Skin of body (tissue), 2 donors: ENCODE results near the gene AHNAK. TPM values are rescaled to one million over a fixed set of nuclear protein-coding genes. Genes with fewer than 3 reads are reported as not detected.

Experiments used
- DNase-seq: peaks from one replicate; lab custom pipeline; 2025; lab: John Stamatoyannopoulos, UW
- total RNA-seq: library from RNA; depleted of rRNA; stranded (reverse); fragments of >200 nt; gene quantifications from one replicate; pipeline ENCODE4 v1.2.3, GENCODE V29; 2014

AHNAK gene
- total RNA-seq, 1 donor from 2014 or later: 567 TPM

DNA sequence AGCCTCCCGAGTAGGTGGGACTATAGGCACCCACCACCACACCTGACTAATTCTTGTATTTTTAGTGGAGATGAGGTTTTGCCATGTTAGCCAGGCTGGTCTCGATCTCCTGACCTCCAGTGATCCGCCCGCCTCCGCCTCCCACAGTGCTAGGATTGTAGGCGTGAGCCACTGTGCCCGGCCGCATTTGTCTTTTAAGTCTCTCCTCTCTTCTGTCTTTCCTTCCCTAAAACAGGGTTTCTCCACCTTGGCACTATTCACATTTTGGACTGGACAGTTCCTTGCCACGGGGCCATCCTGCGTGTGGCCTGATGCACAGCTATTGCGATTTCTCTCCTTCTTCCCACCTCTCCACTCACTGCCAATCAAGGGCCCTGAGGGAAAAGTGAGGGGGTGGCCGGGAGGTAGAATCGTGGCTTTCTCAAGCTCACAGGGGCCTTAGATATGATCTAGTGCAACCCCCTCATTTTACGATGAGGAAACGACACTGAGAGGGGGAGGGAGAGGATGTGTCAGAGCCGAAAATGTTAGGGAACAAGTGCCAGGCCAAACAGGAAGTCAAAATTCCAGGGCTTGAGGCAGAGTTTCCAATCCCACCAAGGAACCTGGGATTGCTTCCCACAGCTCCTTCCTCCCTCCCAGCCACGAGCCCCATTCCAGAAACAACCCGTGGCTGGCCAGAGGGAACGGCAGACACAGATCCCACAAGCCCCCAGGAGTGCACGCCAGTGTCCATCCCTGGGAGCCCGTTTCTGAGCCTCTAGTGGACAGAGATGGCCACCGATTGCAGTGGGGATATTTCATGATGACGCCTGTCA is 106.6 kb downstream of the AHNAK start:
- DNase-seq: peak; percentile 79

DNA sequence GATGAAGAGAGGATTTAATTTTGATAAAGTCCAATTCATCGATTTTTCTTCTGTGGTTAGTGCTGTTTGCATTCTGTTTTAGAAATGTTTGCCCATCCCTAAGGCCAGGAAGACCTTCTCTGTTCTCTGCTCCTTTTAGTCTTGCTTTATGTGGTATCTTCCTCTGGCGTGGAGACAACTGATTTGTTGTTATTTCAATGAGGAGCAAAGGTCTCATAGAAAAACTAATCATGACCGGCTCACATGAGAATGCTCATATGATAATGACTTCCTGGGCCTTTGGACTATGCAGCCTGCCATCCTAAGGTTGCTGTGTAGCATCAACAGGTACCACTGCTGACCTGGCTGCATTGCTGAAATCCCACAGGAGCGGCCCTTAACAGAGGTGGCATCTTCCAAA is 108.0 kb downstream of the AHNAK start:
- no peak for DNase-seq

DNA sequence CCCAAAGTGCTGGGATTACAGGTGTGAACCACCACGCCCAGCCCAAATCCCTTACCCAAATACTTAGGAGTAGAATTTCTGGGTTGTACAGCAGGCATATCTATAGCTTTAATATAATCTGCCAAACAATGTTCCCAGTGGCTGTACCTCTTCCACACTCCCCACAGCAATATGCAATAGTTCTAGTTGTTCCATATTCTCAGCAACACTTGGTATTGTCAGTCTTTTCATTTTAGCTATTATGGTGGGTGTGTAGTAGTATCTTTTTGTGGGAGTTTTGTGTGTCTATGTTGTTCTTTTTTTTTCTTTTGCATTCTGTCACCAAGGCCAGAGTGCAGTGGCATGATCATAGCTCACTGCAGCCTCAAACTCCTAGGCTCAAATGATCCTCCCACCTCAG is 109.0 kb downstream of the AHNAK start:
- DNase-seq: no peak

- peak; percentile 19 for DNase-seq
Observed at GRCh38 chr11:62435846-62436660, 110.6 kb downstream of the AHNAK start.

- DNase-seq: no peak
Observed at GRCh38 chr11:62433904-62434276, 112.7 kb downstream of the AHNAK start.

DNA sequence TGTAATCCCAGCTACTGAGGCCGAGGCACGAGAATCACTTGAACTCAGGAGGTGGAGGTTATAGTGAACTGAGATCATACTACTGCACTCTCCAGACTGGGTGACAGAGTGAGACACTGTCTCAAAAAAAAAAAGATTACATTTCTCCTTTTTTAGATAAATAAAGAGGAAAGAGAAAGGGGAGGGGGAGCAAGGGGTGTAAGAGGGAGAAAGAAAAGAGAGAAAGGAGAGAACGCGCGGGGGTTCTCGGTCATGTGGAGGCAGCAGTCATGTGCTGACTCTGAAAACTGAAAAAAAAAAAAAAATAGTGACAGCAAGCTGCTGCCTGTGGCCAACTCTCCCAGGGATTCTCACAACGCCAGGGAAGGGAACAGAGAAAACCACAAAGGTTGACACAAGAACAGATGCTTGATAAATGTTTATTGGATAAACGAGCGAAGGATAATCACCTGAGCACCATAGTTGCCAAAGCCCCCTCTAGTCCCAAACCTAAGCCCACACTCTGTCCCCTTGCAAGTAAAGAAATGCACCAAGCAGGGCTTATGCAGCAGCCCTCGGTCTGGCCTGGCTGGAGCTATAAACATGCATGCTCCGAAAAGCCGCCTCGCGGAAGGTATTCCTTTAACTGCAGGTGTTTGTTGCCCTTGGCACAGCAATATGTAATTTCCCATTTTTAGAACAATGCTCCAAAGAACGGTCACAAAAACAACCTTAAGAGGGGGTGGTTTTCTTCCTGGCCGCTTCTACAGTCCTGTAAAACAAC is 113.3 kb downstream of the AHNAK start:
- DNase-seq: no peak

- no peak for DNase-seq
Observed at GRCh38 chr11:62432695-62433094, 113.9 kb downstream of the AHNAK start.

- DNase-seq: peak; percentile 59
Observed at GRCh38 chr11:62431171-62431901, 115.3 kb downstream of the AHNAK start.

DNA sequence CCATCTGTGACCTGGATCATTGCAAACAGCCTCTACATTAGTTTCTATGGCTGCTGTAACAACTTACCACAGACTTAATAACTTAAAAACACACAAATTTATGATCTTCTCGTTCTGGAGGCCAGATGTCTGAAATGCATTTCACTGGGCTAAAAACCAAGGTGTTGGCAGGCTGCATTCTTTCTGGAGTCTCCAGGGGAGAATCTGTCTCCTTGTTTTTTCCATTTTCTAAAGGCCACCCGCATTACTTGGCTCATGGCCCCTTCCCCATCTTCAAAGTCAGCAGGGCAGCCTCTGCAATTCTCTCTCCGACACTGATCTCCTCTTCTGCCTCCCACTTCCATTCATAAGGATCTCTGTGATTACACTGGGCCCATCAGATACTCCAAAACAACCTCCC is 116.2 kb downstream of the AHNAK start:
- DNase-seq: peak; percentile 80

GRCh38 chr11:62428871-62429560 is 117.6 kb downstream of the AHNAK start:
- DNase-seq: no peak

DNA sequence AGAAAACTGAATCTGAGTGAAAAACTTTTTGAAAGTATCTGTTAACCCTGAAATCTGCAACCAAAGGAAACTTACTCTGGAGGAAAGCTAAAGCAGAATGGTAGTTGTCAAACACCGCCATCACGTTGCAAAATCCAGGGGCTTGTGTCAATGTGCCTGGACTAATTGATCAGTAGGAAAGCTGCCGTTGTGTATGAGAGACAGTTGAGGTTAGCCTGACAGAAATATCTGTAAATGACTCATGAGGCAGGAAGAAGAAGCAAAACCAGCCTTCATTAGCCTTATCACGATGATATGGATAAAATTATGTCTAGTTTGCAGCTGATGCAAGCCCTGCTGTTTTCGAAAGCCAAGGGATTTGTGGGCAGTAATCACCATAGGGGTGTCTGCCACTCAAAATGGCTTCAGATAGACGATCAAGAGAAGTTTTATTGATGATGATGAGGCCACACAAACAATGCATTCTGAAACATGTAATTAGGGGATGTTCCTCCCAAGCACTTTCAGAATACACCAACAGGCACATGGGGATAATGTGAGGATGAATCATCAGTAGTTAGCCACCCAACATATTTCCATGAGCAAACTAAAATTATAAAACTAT is 118.9 kb downstream of the AHNAK start:
- DNase-seq: peak; percentile 16

DNA sequence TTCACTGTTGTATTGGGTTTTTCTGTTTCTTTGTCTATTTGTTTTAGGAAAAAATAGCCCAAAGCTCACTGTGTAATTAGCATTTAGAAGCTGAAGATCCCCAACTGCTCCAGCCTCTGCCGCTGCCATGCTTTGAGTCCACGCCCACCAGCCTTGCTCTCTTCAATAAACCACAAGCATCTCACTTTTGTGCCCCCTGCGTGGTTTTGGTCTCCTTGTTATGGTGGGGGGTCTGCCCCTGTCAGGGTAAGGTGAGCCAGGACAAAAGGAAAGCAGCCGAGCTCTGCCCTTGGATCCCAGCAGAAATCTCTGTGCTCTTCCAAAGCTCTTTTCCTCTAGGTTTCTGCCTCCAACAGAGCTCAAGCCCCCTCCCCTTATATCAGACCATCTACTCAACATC is 123.6 kb downstream of the AHNAK start:
- DNase-seq: no peak

GRCh38 chr11:62421996-62422395 is 124.6 kb downstream of the AHNAK start:
- DNase-seq: no peak

- no peak for DNase-seq
Observed at GRCh38 chr11:62420882-62421281, 125.7 kb downstream of the AHNAK start.

- DNase-seq: peak; percentile 44
Observed at GRCh38 chr11:62419943-62420342, 126.7 kb downstream of the AHNAK start.

DNA sequence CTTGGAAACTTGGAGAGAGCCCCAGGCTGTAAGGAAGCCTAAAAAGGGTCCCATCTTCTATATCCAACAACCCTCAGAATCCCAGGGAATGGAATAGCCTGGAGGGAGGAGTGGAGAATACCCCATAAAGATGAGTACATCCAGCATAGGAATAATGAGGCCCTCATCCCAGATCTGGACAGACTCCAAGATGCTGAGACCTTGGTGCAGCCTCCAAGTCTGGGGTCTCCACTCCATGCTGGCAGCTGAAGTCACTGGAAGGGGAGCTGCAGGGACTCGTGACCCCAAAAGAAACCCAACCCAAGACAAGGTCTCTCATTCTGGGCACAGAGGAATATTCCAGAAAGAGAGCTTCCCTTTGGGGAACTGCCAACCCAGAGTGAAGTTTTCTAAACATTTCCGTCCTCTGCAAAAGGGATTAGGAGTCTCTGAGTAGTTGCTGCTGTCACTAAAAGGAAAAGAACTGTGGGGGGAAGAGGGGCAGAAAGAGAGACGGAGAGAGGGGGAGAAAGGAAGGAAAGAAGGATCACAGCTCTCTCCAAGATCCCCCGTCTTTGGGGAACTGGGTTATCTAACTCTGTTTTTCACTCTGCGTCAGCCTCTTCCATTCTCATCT is 127.2 kb downstream of the AHNAK start:
- peak; percentile 50 for DNase-seq

DNA sequence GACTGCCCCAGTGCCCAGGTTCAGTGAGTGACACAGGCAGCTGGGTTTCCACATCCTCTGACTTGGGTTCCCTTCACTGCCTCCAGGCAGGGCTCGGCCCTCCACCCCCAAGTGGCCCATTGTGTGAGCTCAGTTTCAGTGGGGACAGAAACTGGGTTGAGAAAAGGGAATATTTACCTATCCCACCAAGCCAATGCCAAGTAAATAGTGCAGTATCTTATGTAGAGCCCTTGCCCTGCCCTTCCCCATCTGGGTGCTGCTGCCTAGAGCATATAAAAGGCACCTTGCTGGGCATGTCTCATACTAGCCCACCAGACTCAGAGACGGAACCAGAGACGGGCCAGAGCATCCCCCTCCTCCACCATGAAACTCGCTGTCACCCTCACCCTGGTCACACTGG is 127.9 kb downstream of the AHNAK start, which contains the start of gene SCGB1A1:
TSS of gene SCGB1A1 (plus strand) at position 301 of the 400 bp plus-strand sequence. CDS start at position 364, 63 bp downstream.
- no peak for DNase-seq

DNA sequence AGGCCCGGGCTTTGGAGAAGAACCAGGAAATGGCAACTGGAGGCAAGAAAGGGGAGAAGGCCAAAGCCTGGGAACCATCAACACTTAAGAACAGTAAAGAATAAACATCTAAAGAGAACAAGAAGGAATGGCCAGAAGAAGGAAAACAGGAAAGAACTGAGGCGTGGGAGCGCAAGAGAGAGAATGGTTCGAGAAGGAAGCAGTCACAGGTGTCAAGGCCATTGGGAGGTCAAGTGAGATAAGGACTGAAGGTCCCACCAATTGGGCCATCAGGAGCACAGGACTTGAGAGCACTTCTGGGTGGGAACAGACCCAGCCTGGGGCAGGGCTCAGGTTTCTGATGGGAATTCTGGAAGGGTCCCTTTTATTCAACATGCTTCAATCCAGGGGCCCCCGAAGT is 128.5 kb downstream of the AHNAK start:
- no peak for DNase-seq

DNA sequence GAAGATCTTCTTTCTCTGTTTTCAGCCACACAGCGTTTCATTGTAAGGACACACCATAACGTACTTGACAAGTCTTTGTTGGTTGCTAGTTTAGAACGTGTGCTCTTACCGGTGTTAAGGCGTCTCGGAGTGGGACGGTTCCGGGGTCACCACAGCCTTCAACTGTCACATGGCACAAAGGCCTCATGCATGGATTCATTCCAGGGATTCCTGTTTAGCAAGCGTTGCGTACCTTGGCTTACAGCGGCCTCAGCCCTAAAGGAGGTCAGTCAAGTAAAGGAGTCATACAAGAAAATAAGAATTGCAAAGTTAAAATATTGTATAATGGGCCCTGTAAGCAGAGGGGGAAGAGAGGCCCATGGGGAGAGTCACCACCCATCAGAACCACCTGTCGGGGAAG is 130.0 kb downstream of the AHNAK start:
- DNase-seq: no peak
